ENCODE measurements around the gene HTR3B. TPM values are rescaled to one million over a fixed set of nuclear protein-coding genes. Genes with fewer than 3 reads are reported as not detected.

HTR3B gene
- total and polyA plus RNA-seq, 9 donors = 0.13 to 0.19 (median 0.15) TPM; not detected in 5

- H3K27me3 ChIP-seq (ENCODE audit: control insufficient read depth, insufficient read depth, low read length) = no peaks in the 10 kb centered on the region
- H3K4me3 ChIP-seq (ENCODE audit: low read length) = no peak overlapping the region
- H3K36me3 ChIP-seq (ENCODE audit: control insufficient read depth, insufficient read depth, low read length) = no peaks in the 10 kb centered on the region
- H3K4me1 ChIP-seq (ENCODE audit: control insufficient read depth, insufficient read depth, low read length) = peaks cover 2% of the 10 kb centered on the region
- peak overlapping the region; percentile 77 for H3K27ac ChIP-seq (ENCODE audit: low read length)
- WGBS (ENCODE audit: insufficient coverage) = 50% methylated on average over 1 of the region's 1 CpG
- DNase-seq = peak; percentile 62
- no peaks in the 10 kb centered on the region for H3K9me3 ChIP-seq (replicated peaks; ENCODE audit: control insufficient read depth, low read depth, low read length)
Measured at GRCh38 chr11:113881856-113882255, 22.7 kb upstream of the HTR3B start.

GRCh38 chr11:113884361-113884836 is 20.2 kb upstream of the HTR3B start:
- no peak for DNase-seq
- no peak overlapping the region for H3K27ac ChIP-seq (ENCODE audit: low read length)
- H3K4me3 ChIP-seq (ENCODE audit: low read length) = no peak overlapping the region
- H3K27me3 ChIP-seq (ENCODE audit: control insufficient read depth, insufficient read depth, low read length) = no peaks in the 10 kb centered on the region
- peaks cover 2% of the 10 kb centered on the region for H3K4me1 ChIP-seq (ENCODE audit: control insufficient read depth, insufficient read depth, low read length)
- no peaks in the 10 kb centered on the region for H3K36me3 ChIP-seq (ENCODE audit: control insufficient read depth, insufficient read depth, low read length)
- WGBS (ENCODE audit: insufficient coverage) = 62% methylated on average over 5 of the region's 7 CpGs
- no peaks in the 10 kb centered on the region for H3K9me3 ChIP-seq (replicated peaks; ENCODE audit: control insufficient read depth, low read depth, low read length)

- H3K9me3 ChIP-seq (replicated peaks; ENCODE audit: control insufficient read depth, low read depth, low read length) = no peaks in the 10 kb centered on the region
Measured at GRCh38 chr11:113885897-113886296, 18.7 kb upstream of the HTR3B start.

DNA sequence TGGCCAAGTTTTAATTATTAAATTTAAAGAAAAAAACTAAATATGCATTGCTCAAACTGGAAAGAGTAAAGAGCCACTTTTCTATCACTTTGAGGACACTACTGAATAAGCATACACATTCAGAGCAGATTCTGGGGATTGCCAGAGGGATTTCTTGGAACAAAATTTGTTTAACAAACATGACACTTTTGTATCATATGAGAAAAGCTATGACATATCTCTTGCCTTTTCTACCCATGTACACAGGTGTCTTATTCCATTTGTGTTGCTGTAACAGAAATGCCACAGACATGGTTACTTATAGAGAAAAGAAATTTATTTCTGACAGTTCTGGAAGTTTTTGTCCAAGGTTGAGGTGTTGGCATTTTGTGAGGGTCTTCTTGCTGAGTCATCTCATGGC is 15.7 kb upstream of the HTR3B start:
- no peak for DNase-seq
- H3K4me3 ChIP-seq (ENCODE audit: low read length) = no peak overlapping the region

More at GRCh38 chr11:113885897-113886296, 18.7 kb upstream of the HTR3B start:
- Histone ChIP-seq H3K27me3 (ENCODE audit: control insufficient read depth, insufficient read depth, low read length) (no peaks in the 10 kb centered on the region), H3K4me1 (ENCODE audit: control insufficient read depth, insufficient read depth, low read length) (no peaks in the 10 kb centered on the region), H3K27ac (ENCODE audit: low read length) (no peak overlapping the region), H3K36me3 (ENCODE audit: control insufficient read depth, insufficient read depth, low read length) (no peaks in the 10 kb centered on the region), H3K4me3 (ENCODE audit: low read length) (no peak overlapping the region)
- DNase-seq = no peak
- 60% methylated on average over 3 of the region's 6 CpGs for WGBS (ENCODE audit: insufficient coverage)

DNA sequence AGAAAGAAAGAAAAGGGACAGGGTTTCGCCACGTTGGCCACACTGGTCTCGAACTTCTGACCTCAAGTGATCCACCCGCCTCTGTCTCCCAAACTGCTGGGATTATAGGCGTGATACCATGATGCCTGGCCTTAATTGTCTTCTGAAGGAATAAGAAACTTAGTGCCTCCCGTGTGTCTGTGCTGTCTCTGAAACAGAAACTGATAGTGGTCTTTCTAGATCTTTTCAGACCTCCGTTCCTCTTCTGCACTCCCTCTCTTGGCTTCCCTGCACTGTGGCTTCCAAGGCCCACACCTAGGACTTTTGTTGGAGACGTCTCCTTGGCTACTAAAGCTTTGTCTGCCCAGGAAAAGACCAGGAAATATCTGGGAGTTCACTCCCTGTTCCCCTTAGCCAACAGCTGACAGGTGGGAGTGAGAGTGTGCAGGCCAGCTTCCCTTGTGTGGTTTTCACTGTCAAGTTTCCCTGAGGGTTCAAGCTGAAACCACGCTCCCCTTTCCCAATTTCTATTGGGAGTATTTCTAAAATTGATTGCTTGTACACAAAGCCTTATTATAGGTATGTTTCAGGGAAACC is 10.1 kb upstream of the HTR3B start:
- Histone ChIP-seq H3K4me3 (ENCODE audit: low read length) (no peak overlapping the region), H3K27ac (ENCODE audit: low read length) (no peak overlapping the region), H3K9me3 (replicated peaks; ENCODE audit: control insufficient read depth, low read depth, low read length) (no peaks in the 10 kb centered on the region), H3K4me1 (ENCODE audit: control insufficient read depth, insufficient read depth, low read length) (peaks cover 10% of the 10 kb centered on the region), H3K36me3 (ENCODE audit: control insufficient read depth, insufficient read depth, low read length) (no peaks in the 10 kb centered on the region), H3K27me3 (ENCODE audit: control insufficient read depth, insufficient read depth, low read length) (no peaks in the 10 kb centered on the region)
- WGBS (ENCODE audit: insufficient coverage) = 77% methylated on average over 6 of the region's 9 CpGs
- no peak for DNase-seq

More for the DNA sequence above, 15.7 kb upstream of the HTR3B start:
- no peak overlapping the region for H3K27ac ChIP-seq (ENCODE audit: low read length)
- no peaks in the 10 kb centered on the region for H3K9me3 ChIP-seq (replicated peaks; ENCODE audit: control insufficient read depth, low read depth, low read length)
- H3K36me3 ChIP-seq (ENCODE audit: control insufficient read depth, insufficient read depth, low read length) = no peaks in the 10 kb centered on the region
- H3K27me3 ChIP-seq (ENCODE audit: control insufficient read depth, insufficient read depth, low read length) = no peaks in the 10 kb centered on the region
- H3K4me1 ChIP-seq (ENCODE audit: control insufficient read depth, insufficient read depth, low read length) = no peaks in the 10 kb centered on the region

GRCh38 chr11:113895367-113896155 is 9.0 kb upstream of the HTR3B start:
- Histone ChIP-seq H3K36me3 (ENCODE audit: control insufficient read depth, insufficient read depth, low read length) (no peaks in the 10 kb centered on the region), H3K4me1 (ENCODE audit: control insufficient read depth, insufficient read depth, low read length) (peaks cover 10% of the 10 kb centered on the region), H3K9me3 (replicated peaks; ENCODE audit: control insufficient read depth, low read depth, low read length) (no peaks in the 10 kb centered on the region), H3K27me3 (ENCODE audit: control insufficient read depth, insufficient read depth, low read length) (no peaks in the 10 kb centered on the region), H3K27ac (ENCODE audit: low read length) (no peak overlapping the region), H3K4me3 (ENCODE audit: low read length) (no peak overlapping the region)
- 51% methylated on average over 6 of the region's 10 CpGs for WGBS (ENCODE audit: insufficient coverage)
- no peak for DNase-seq

DNA sequence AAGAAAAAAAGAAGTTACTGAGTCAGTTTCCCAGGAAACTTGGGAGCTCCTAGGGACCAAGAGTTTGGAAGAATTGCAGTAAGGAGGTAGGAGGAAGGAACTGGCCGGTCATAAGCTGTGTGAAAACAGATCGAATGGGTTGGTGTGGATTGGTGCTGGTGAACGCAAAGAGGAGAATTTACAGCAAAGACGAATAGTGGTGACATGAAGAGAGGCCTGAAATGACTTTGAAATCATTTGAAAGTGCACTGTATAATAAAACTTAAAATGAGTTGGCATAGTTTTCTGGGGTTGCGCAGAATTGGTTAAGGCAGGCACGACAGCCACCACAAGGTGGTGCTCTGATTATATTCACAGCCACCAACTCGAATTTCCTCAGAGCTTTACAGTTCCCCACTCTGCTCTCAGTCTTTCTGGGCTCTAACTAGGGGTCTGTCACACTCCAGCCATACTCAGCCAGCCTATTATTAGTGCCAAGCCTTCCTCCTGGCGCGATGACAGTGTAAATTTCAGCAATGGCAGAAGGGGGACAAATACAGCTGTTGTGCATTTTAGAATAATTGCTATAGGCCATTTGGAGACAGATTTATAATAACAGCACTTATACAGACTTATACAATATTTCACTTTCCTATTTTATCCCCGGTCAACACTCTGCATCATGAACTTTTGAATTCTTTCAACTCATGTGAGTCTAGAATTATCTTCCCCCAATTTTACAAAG is 8.3 kb upstream of the HTR3B start:
- 34% methylated on average over 6 of the region's 10 CpGs for WGBS (ENCODE audit: insufficient coverage)
- Histone ChIP-seq H3K27me3 (ENCODE audit: control insufficient read depth, insufficient read depth, low read length) (no peaks in the 10 kb centered on the region), H3K27ac (ENCODE audit: low read length) (no peak overlapping the region), H3K36me3 (ENCODE audit: control insufficient read depth, insufficient read depth, low read length) (no peaks in the 10 kb centered on the region), H3K4me1 (ENCODE audit: control insufficient read depth, insufficient read depth, low read length) (peaks cover 10% of the 10 kb centered on the region), H3K9me3 (replicated peaks; ENCODE audit: control insufficient read depth, low read depth, low read length) (no peaks in the 10 kb centered on the region), H3K4me3 (ENCODE audit: low read length) (no peak overlapping the region)
- DNase-seq = peak; percentile 64

GRCh38 chr11:113901141-113901540 is 3.5 kb upstream of the HTR3B start:
- WGBS (ENCODE audit: insufficient coverage) = no CpG with 5 or more reads among the region's 2 CpGs

GRCh38 chr11:113906038-113906437 is 1.4 kb downstream of the HTR3B start:
- Histone ChIP-seq H3K27ac (ENCODE audit: low read length) (no peak overlapping the region), H3K4me3 (ENCODE audit: low read length) (no peak overlapping the region), H3K9me3 (replicated peaks; ENCODE audit: control insufficient read depth, low read depth, low read length) (no peaks in the 10 kb centered on the region), H3K4me1 (ENCODE audit: control insufficient read depth, insufficient read depth, low read length) (no peaks in the 10 kb centered on the region), H3K36me3 (ENCODE audit: control insufficient read depth, insufficient read depth, low read length) (no peaks in the 10 kb centered on the region), H3K27me3 (ENCODE audit: control insufficient read depth, insufficient read depth, low read length) (peaks cover 18% of the 10 kb centered on the region)
- no CpG with 5 or more reads among the region's 4 CpGs for WGBS (ENCODE audit: insufficient coverage)
- DNase-seq = no peak

More at GRCh38 chr11:113901141-113901540, 3.5 kb upstream of the HTR3B start:
- peaks cover 3% of the 10 kb centered on the region for H3K27me3 ChIP-seq (ENCODE audit: control insufficient read depth, insufficient read depth, low read length)
- H3K9me3 ChIP-seq (replicated peaks; ENCODE audit: control insufficient read depth, low read depth, low read length) = no peaks in the 10 kb centered on the region
- no peaks in the 10 kb centered on the region for H3K36me3 ChIP-seq (ENCODE audit: control insufficient read depth, insufficient read depth, low read length)
- H3K4me1 ChIP-seq (ENCODE audit: control insufficient read depth, insufficient read depth, low read length) = peaks cover 4% of the 10 kb centered on the region
- no peak overlapping the region for H3K27ac ChIP-seq (ENCODE audit: low read length)
- H3K4me3 ChIP-seq (ENCODE audit: low read length) = no peak overlapping the region
- DNase-seq = no peak

DNA sequence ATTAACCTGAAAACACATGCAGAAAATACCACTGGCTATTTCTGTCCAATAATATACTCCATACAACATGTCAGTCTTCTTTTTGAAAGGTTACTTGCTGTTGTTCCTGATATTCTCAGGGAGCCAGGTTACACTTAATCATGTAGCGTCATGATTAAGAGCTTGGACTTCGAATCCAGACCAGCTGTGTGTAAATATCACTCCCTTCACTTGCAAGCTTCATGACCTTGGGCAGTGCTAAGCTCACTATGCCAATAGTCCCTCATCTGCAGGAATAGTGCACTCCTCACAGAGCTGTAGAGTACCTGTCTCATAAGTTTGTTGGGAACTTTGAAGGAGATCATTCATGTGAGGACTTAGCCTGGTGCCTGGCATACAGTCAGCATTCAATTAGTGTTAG is 1.9 kb downstream of the HTR3B start:
- Histone ChIP-seq H3K36me3 (ENCODE audit: control insufficient read depth, insufficient read depth, low read length) (no peaks in the 10 kb centered on the region), H3K4me1 (ENCODE audit: control insufficient read depth, insufficient read depth, low read length) (no peaks in the 10 kb centered on the region), H3K9me3 (replicated peaks; ENCODE audit: control insufficient read depth, low read depth, low read length) (no peaks in the 10 kb centered on the region), H3K27me3 (ENCODE audit: control insufficient read depth, insufficient read depth, low read length) (peaks cover 18% of the 10 kb centered on the region), H3K4me3 (ENCODE audit: low read length) (no peak overlapping the region), H3K27ac (ENCODE audit: low read length) (no peak overlapping the region)
- 25% methylated on average over 2 of the region's 2 CpGs for WGBS (ENCODE audit: insufficient coverage)
- no peak for DNase-seq
